T-cell (primary cell): ENCODE results near the gene LRSAM1. TPM values are rescaled to one million over a fixed set of nuclear protein-coding genes. Genes with fewer than 3 reads are reported as not detected.

Experiments
- ATAC-seq, 4 experiments: fragments of 200-7000 bp in 3 of 4; fragments of 150-1000 bp in 1 of 4; cut with Tn5 transposase; replicated peaks in 1 of 4; 1 replicate in 3 of 4; 2 replicates in 1 of 4; pipeline ENCODE4 v1.10.0; 2021; ENCODE audit warnings: moderate library complexity in 3 of 4, mild to moderate bottlenecking in 2 of 4, moderate number of reproducible peaks in 1 of 4
- CTCF ChIA-PET, 2 donors: fragments of 300-600 bp; sonication (Branson Sonifier 250); formaldehyde crosslinking; loops; one replicate each; lab custom pipeline; 2022; ENCODE audit warnings: antibody characterized with exemption in 2 of 2; lab: Charles Lee
- POLR2A ChIA-PET, 2 donors: fragments of 300-600 bp; sonication (Branson Sonifier 250); formaldehyde crosslinking; loops; one replicate each; lab custom pipeline; 2022; ENCODE audit warnings: antibody characterized with exemption in 2 of 2; lab: Charles Lee
- DNase-seq, 35 experiments: peaks; one replicate each; pipeline versions ENCODE4 v3.0.0 to v3.0.0-alpha.2; 2013 to 2023
- H3K27ac ChIP-seq: one replicate; pipeline ENCODE4 v1.5.1; 2013; ENCODE audit warnings: low read length
- H3K27me3 ChIP-seq, 2 experiments: replicated peaks in 1 of 2; 1 replicate in 1 of 2; 2 replicates in 1 of 2; pipeline versions ENCODE4 v1.6.1 to v1.7.0; 2013; ENCODE audit warnings: low read length in 1 of 2, mixed read lengths in 1 of 2; ENCODE audit not compliant: control insufficient read depth in 2 of 2, insufficient read depth in 2 of 2; ENCODE audit errors: extremely low read depth in 1 of 2
- H3K36me3 ChIP-seq, 2 donors: 1 replicate in 1 of 2; 2 replicates in 1 of 2; pipeline versions ENCODE4 v1.6.1 to v1.7.0; 2013; ENCODE audit warnings: low read length in 1 of 2; ENCODE audit not compliant: control insufficient read depth in 2 of 2, insufficient read depth in 1 of 2; ENCODE audit errors: extremely low read depth in 1 of 2
- H3K4me1 ChIP-seq, 2 experiments: 1 replicate in 1 of 2; 2 replicates in 1 of 2; pipeline versions ENCODE4 v1.6.1 to v1.7.0; 2013; ENCODE audit warnings: low read length in 2 of 2, mixed read lengths in 1 of 2; ENCODE audit not compliant: insufficient read depth in 2 of 2, control insufficient read depth in 1 of 2; ENCODE audit errors: extremely low read depth in 1 of 2
- H3K4me3 ChIP-seq, 2 donors: 1 replicate in 1 of 2; 2 replicates in 1 of 2; pipeline versions ENCODE4 v1.5.1 to v1.7.0; 2013; ENCODE audit warnings: mild to moderate bottlenecking in 2 of 2, low read length in 1 of 2, moderate library complexity in 1 of 2; ENCODE audit not compliant: control insufficient read depth in 1 of 2; ENCODE audit errors: extremely low read depth in 1 of 2
- H3K9me3 ChIP-seq: 2 replicates; pipeline ENCODE4 v1.7.0; 2013
- H3K27ac Mint-ChIP-seq, 2 donors: one replicate each; pipeline ENCODE4 v1.8.0; 2020 to 2021; ENCODE audit warnings: mild to moderate bottlenecking in 2 of 2, mixed read lengths in 2 of 2
- H3K27me3 Mint-ChIP-seq, 2 donors: one replicate each; pipeline ENCODE4 v1.8.0; 2021 to 2022; ENCODE audit warnings: mixed read lengths in 2 of 2
- H3K36me3 Mint-ChIP-seq: one replicate; pipeline ENCODE4 v1.8.0; 2021; ENCODE audit warnings: mixed read lengths
- H3K4me1 Mint-ChIP-seq, 3 donors: one replicate each; pipeline ENCODE4 v1.8.0; 2020 to 2022; ENCODE audit warnings: mixed read lengths in 3 of 3, mild to moderate bottlenecking in 1 of 3
- H3K4me3 Mint-ChIP-seq, 3 donors: one replicate each; pipeline ENCODE4 v1.8.0; 2020 to 2022; ENCODE audit warnings: mild to moderate bottlenecking in 3 of 3, mixed read lengths in 3 of 3, moderate library complexity in 3 of 3
- H3K9me3 Mint-ChIP-seq, 3 donors: one replicate each; pipeline ENCODE4 v1.8.0; 2020 to 2022; ENCODE audit warnings: mixed read lengths in 3 of 3
- WGBS: methylation state at CpG from one replicate; pipeline ENCODE4 v1.1.5; 2013; ENCODE audit warnings: missing lambda C conversion rate; ENCODE audit not compliant: insufficient coverage; 5-methylcytosine and 5-hydroxymethylcytosine counted together
- total RNA-seq, 35 experiments: library from RNA in 6 of 35; stranded (reverse) in 6 of 35; fragments of 120-200 nt in 1 of 35; gene quantifications; one replicate each; pipeline versions ENCODE4 v1.2.1 to v1.2.4 and lab custom pipeline; 2013 to 2026

Gene LRSAM1
- total RNA-seq, 5 donors from 2014 or later (not counting 1 experiment from before 2014, with no cell fraction given) = 17.9 to 30.3 (median 25.1) TPM

DNA sequence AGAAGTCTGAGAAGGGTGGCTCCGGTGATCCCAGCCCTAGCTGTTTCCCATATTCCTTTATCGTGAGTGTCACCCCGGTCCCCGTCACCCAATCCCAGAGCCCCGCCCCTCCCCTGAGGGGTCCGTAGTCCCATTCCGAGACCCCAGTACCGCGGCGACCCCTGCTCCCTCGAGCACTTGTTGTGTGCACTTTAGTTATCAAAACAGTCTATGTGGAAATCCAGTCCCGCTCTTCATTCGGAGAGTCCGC, 223 bp downstream of the LRSAM1 start:
- peak overlapping the region; percentile 88 for H3K27ac ChIP-seq
- peaks cover 4 to 36% of the 10 kb centered on the region in 2 donors for H3K36me3 ChIP-seq
- H3K9me3 ChIP-seq = no peaks in the 10 kb centered on the region
- H3K4me1 ChIP-seq = peaks cover 14 to 39% of the 10 kb centered on the region in 2 experiments
- peak overlapping the region; percentile 68 to 79 for H3K4me3 ChIP-seq
- ChIA-PET POLR2A (interaction anchor here in 1 of 2 donors (1.0 to 1.4 kb wide), 3 partner anchors 29 to 709 kb away, joined by 3 to 5 read pairs (median 3); partner anchors contain the start of genes BBLN and SLC2A8), CTCF (interaction anchor here in 1 of 2 donors (0.6 to 0.7 kb wide), 2 partner anchors 55 to 283 kb away, joined by 3 to 4 read pairs; partner anchors contain the start of genes SLC2A8 and TOR2A)
- Mint-ChIP-seq H3K4me1 (peaks cover 38 to 52% (median 44%) of the 10 kb centered on the region in 3 donors), H3K27ac (peak overlapping the region; percentile 95 to 97), H3K9me3 (no peaks in the 10 kb centered on the region), H3K36me3 (peaks cover 44% of the 10 kb centered on the region), H3K27me3 (no peaks in the 10 kb centered on the region), H3K4me3 (peak overlapping the region; percentile 92 to 94 (median 93))
- WGBS = 0% methylated on average over 14 of the region's 14 CpGs
- DNase-seq (peak in 1 of 35 experiments; percentile 54), ATAC-seq (peak in 1 of 4 experiments; percentile 7)
- no peaks in the 10 kb centered on the region for H3K27me3 ChIP-seq

GRCh38 chr9:127451858-127452656, 747 bp downstream of the LRSAM1 start:
- no peaks in the 10 kb centered on the region for H3K27me3 ChIP-seq
- POLR2A ChIA-PET = interaction anchor here in 1 of 2 donors (1.0 to 1.4 kb wide), 3 partner anchors 29 to 708 kb away, joined by 3 to 5 read pairs (median 3); partner anchors contain the start of genes BBLN and SLC2A8

DNA sequence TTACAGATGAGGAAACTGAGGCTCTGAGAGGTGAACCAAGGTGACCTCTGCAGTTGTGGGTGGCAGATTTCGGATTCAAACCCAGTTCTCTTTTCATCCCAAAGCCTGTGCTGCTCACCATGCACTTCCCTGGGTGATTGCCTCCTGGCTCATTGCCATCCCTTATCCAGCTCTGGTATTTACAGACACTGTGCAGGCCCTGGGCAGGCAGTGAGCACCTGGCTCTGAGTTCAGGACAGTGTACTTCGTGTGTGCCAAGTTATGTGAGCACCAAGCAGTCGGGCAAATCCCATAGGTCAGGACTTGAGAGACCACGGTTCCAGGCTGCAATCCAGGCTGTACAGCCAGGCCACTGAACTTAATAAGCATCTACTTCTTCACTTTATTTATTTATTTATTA, 1.4 kb downstream of the LRSAM1 start:
- DNase-seq (no peak), ATAC-seq (no peak)
- peaks cover 45% of the 10 kb centered on the region for H3K36me3 Mint-ChIP-seq
- 100% methylated on average over 3 of the region's 4 CpGs for WGBS
- ChIA-PET POLR2A (no interaction called here), CTCF (no interaction called here)
- no peak overlapping the region for H3K27ac ChIP-seq
- H3K4me1 Mint-ChIP-seq = peaks cover 38 to 50% (median 44%) of the 10 kb centered on the region in 3 donors
- H3K9me3 Mint-ChIP-seq = no peaks in the 10 kb centered on the region
- peaks cover 4 to 32% of the 10 kb centered on the region in 2 donors for H3K36me3 ChIP-seq
- H3K4me1 ChIP-seq = peaks cover 14 to 39% of the 10 kb centered on the region in 2 experiments
- H3K27me3 Mint-ChIP-seq = no peaks in the 10 kb centered on the region
- peak overlapping the region in 1 of 2 donors; percentile 52 for H3K27ac Mint-ChIP-seq
- peak overlapping the region; percentile 92 to 94 (median 93) for H3K4me3 Mint-ChIP-seq
- H3K4me3 ChIP-seq = no peak overlapping the region
- no peaks in the 10 kb centered on the region for H3K9me3 ChIP-seq
- no peaks in the 10 kb centered on the region for H3K27me3 ChIP-seq

More at GRCh38 chr9:127451858-127452656, 747 bp downstream of the LRSAM1 start:
- Mint-ChIP-seq H3K27me3 (no peaks in the 10 kb centered on the region), H3K4me3 (peak overlapping the region; percentile 92 to 94 (median 93)), H3K27ac (peak overlapping the region; percentile 95 to 97), H3K36me3 (peaks cover 44% of the 10 kb centered on the region), H3K4me1 (peaks cover 38 to 51% (median 44%) of the 10 kb centered on the region in 3 donors), H3K9me3 (no peaks in the 10 kb centered on the region)
- ATAC-seq (peak in 1 of 4 experiments; percentile 2), DNase-seq (peak in 30 of 35 experiments; percentile 7 to 58 (median 26))
- peaks cover 4 to 32% of the 10 kb centered on the region in 2 donors for H3K36me3 ChIP-seq
- peak overlapping the region; percentile 68 to 79 for H3K4me3 ChIP-seq
- WGBS = 18% methylated on average over 17 of the region's 29 CpGs
- CTCF ChIA-PET = no interaction called here
- no peaks in the 10 kb centered on the region for H3K9me3 ChIP-seq
- H3K27ac ChIP-seq = peak overlapping the region; percentile 88
- H3K4me1 ChIP-seq = peaks cover 14 to 39% of the 10 kb centered on the region in 2 experiments

- DNase-seq (peak in 7 of 35 experiments; percentile 17 to 37 (median 22)), ATAC-seq (no peak)
- Histone ChIP-seq H3K9me3 (no peaks in the 10 kb centered on the region), H3K36me3 (peaks cover 0 to 24% of the 10 kb centered on the region in 2 donors), H3K4me1 (peaks cover 0 to 17% of the 10 kb centered on the region in 2 experiments), H3K27me3 (no peaks in the 10 kb centered on the region), H3K27ac (no peak overlapping the region), H3K4me3 (no peak overlapping the region)
- POLR2A ChIA-PET = interaction anchor here (0.6 kb wide), 2 partner anchors 170 to 1595 kb away, joined by 3 read pairs; no protein-coding TSS in a partner anchor
- Mint-ChIP-seq H3K36me3 (peaks cover 24% of the 10 kb centered on the region), H3K4me1 (peaks cover 13 to 22% (median 22%) of the 10 kb centered on the region in 3 donors), H3K27me3 (no peaks in the 10 kb centered on the region), H3K4me3 (no peak overlapping the region), H3K27ac (no peak overlapping the region), H3K9me3 (no peaks in the 10 kb centered on the region)
- CTCF ChIA-PET = interaction anchor here in 1 of 2 donors (0.7 to 1.2 kb wide), 2 partner anchors 59 to 514 kb away, joined by 3 to 5 read pairs; partner anchors contain the start of gene SLC2A8
- 70% methylated on average over 3 of the region's 6 CpGs for WGBS
Observed at GRCh38 chr9:127455324-127455992, 4.1 kb downstream of the LRSAM1 start.

DNA sequence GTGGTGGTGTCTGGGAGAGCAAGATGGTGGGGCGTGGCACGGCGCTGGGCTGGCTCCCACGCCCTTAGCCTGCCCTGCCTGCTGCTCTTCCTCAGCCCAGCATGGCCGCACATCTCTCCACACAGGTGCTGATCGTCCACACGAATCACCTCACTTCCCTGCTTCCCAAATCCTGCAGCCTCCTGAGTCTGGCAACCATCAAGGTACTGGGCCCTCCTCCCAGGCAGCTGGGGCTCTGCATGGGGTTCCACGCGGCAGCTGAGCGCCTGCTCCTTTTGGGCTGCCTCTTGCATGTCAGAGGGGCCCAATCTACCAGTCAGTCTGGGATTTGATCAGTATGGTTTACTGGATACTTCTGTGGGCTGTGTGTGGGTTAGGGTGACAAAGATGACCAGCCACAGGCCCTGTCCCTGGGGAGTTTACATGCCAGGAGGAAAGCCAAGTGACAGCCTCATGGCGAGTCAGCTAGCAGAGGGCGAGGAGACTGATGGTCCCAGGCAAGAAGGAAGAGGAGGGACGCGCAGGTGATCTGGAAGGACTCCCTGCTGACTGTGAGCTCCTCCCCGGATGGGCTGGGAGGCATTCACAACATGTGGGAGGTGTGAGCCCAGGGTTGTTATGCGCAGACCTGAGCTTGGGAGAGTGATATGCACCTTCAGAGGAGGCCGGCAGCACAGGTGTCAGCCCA, 6.0 kb downstream of the LRSAM1 start:
- Mint-ChIP-seq H3K27me3 (no peaks in the 10 kb centered on the region), H3K27ac (no peak overlapping the region), H3K36me3 (peaks cover 31% of the 10 kb centered on the region), H3K9me3 (no peaks in the 10 kb centered on the region), H3K4me1 (peaks cover 2 to 8% (median 8%) of the 10 kb centered on the region in 3 donors), H3K4me3 (no peak overlapping the region)
- H3K9me3 ChIP-seq = no peaks in the 10 kb centered on the region
- ChIA-PET CTCF (no interaction called here), POLR2A (no interaction called here)
- no peak overlapping the region for H3K4me3 ChIP-seq
- WGBS = 89% methylated on average over 14 of the region's 17 CpGs
- no peak overlapping the region for H3K27ac ChIP-seq
- peaks cover 9 to 38% of the 10 kb centered on the region in 2 donors for H3K36me3 ChIP-seq
- DNase-seq (no peak), ATAC-seq (no peak)
- H3K4me1 ChIP-seq = peaks cover 0 to 5% of the 10 kb centered on the region in 2 experiments
- H3K27me3 ChIP-seq = no peaks in the 10 kb centered on the region
